Duodenal mucosa (tissue), 2 donors: Measurements from ENCODE around the gene SPAAR.

Source experiments
- H3K27ac ChIP-seq: one replicate; pipeline ENCODE4 v1.7.0; 2013; ENCODE audit warnings: low read depth, low read length
- H3K27me3 ChIP-seq, 2 donors: one replicate each; pipeline ENCODE4 v1.7.0; 2013; ENCODE audit warnings: low read length in 2 of 2, control low read depth in 1 of 2; ENCODE audit not compliant: insufficient read depth in 2 of 2, control insufficient read depth in 1 of 2
- H3K36me3 ChIP-seq, 2 donors: one replicate each; pipeline ENCODE4 v1.7.0; 2013; ENCODE audit warnings: low read length in 2 of 2, control low read depth in 1 of 2; ENCODE audit not compliant: insufficient read depth in 2 of 2, control insufficient read depth in 1 of 2
- H3K4me1 ChIP-seq, 2 donors: one replicate each; pipeline ENCODE4 v1.7.0; 2013; ENCODE audit warnings: low read length in 2 of 2, control low read depth in 1 of 2; ENCODE audit not compliant: insufficient read depth in 2 of 2, control insufficient read depth in 1 of 2
- H3K4me3 ChIP-seq, 2 donors: one replicate each; pipeline ENCODE4 v1.7.0; 2013; ENCODE audit warnings: low read length in 2 of 2, low read depth in 1 of 2
- H3K9ac ChIP-seq, 2 donors: one replicate each; pipeline ENCODE4 v1.7.0; 2013; ENCODE audit warnings: low read length in 2 of 2, low read depth in 1 of 2
- H3K9me3 ChIP-seq, 2 donors: one replicate each; pipeline ENCODE4 v1.7.0; 2013; ENCODE audit warnings: low read length in 2 of 2, control low read depth in 1 of 2; ENCODE audit not compliant: control insufficient read depth in 1 of 2

Gene SPAAR

GRCh38 chr9:35944173-35944572, 34.9 kb downstream of the SPAAR start:
- Histone ChIP-seq H3K36me3 (no peaks in the 10 kb centered on the region), H3K27me3 (no peaks in the 10 kb centered on the region), H3K9me3 (no peaks in the 10 kb centered on the region), H3K4me3 (no peak overlapping the region), H3K4me1 (peaks cover 35 to 40% of the 10 kb centered on the region in 2 donors), H3K27ac (no peak overlapping the region), H3K9ac (no peak overlapping the region)

- Histone ChIP-seq H3K27ac (peak overlapping the region; percentile 28), H3K9me3 (no peaks in the 10 kb centered on the region), H3K36me3 (no peaks in the 10 kb centered on the region), H3K9ac (no peak overlapping the region), H3K4me1 (peaks cover 34 to 40% of the 10 kb centered on the region in 2 donors), H3K4me3 (no peak overlapping the region), H3K27me3 (no peaks in the 10 kb centered on the region)
Measured at GRCh38 chr9:35944841-35945240, 35.6 kb downstream of the SPAAR start.

GRCh38 chr9:35945341-35946018, 36.2 kb downstream of the SPAAR start:
- Histone ChIP-seq H3K4me1 (peaks cover 28 to 34% of the 10 kb centered on the region in 2 donors), H3K9me3 (no peaks in the 10 kb centered on the region), H3K4me3 (peak overlapping the region in 1 of 2 donors; percentile 8), H3K27me3 (no peaks in the 10 kb centered on the region), H3K27ac (peak overlapping the region; percentile 28), H3K36me3 (no peaks in the 10 kb centered on the region), H3K9ac (no peak overlapping the region)

- no peak overlapping the region for H3K27ac ChIP-seq
- no peak overlapping the region for H3K9ac ChIP-seq
- H3K9me3 ChIP-seq, result no peaks in the 10 kb centered on the region
- H3K4me1 ChIP-seq, result peaks cover 18 to 23% of the 10 kb centered on the region in 2 donors
- no peak overlapping the region for H3K4me3 ChIP-seq
- no peaks in the 10 kb centered on the region for H3K27me3 ChIP-seq
- H3K36me3 ChIP-seq, result no peaks in the 10 kb centered on the region
Measured at GRCh38 chr9:35948451-35948850, 39.2 kb downstream of the SPAAR start.

- no peaks in the 10 kb centered on the region for H3K27me3 ChIP-seq
- H3K4me1 ChIP-seq, result peaks cover 18 to 23% of the 10 kb centered on the region in 2 donors
- no peaks in the 10 kb centered on the region for H3K36me3 ChIP-seq
- no peak overlapping the region for H3K9ac ChIP-seq
- no peak overlapping the region for H3K27ac ChIP-seq
- H3K9me3 ChIP-seq, result no peaks in the 10 kb centered on the region
- H3K4me3 ChIP-seq, result no peak overlapping the region
Measured at GRCh38 chr9:35948901-35949318, 39.6 kb downstream of the SPAAR start.

GRCh38 chr9:35951736-35952135, 42.4 kb downstream of the SPAAR start:
- no peaks in the 10 kb centered on the region for H3K9me3 ChIP-seq
- H3K4me3 ChIP-seq, result no peak overlapping the region
- H3K9ac ChIP-seq, result no peak overlapping the region
- H3K36me3 ChIP-seq, result no peaks in the 10 kb centered on the region
- H3K27me3 ChIP-seq, result no peaks in the 10 kb centered on the region
- H3K27ac ChIP-seq, result no peak overlapping the region
- H3K4me1 ChIP-seq, result peaks cover 7 to 8% of the 10 kb centered on the region in 2 donors

GRCh38 chr9:35952526-35953191, 43.4 kb downstream of the SPAAR start:
- Histone ChIP-seq H3K9ac (no peak overlapping the region), H3K36me3 (no peaks in the 10 kb centered on the region), H3K9me3 (no peaks in the 10 kb centered on the region), H3K27ac (no peak overlapping the region), H3K4me3 (no peak overlapping the region), H3K27me3 (no peaks in the 10 kb centered on the region), H3K4me1 (peaks cover 7 to 8% of the 10 kb centered on the region in 2 donors)

- no peak overlapping the region for H3K4me3 ChIP-seq
- H3K27ac ChIP-seq, result no peak overlapping the region
- no peaks in the 10 kb centered on the region for H3K27me3 ChIP-seq
- no peaks in the 10 kb centered on the region for H3K9me3 ChIP-seq
- no peaks in the 10 kb centered on the region for H3K36me3 ChIP-seq
- no peak overlapping the region for H3K9ac ChIP-seq
- peaks cover under 1 to 4% of the 10 kb centered on the region in 2 donors for H3K4me1 ChIP-seq
Measured at GRCh38 chr9:35954942-35955546, 45.8 kb downstream of the SPAAR start.

- Histone ChIP-seq H3K36me3 (no peaks in the 10 kb centered on the region), H3K27me3 (no peaks in the 10 kb centered on the region), H3K27ac (no peak overlapping the region), H3K4me1 (peaks cover 8 to 11% of the 10 kb centered on the region in 2 donors), H3K4me3 (no peak overlapping the region), H3K9ac (no peak overlapping the region), H3K9me3 (no peaks in the 10 kb centered on the region)
Measured at GRCh38 chr9:35956651-35957050, 47.4 kb downstream of the SPAAR start.

GRCh38 chr9:35958104-35958837, 49.0 kb downstream of the SPAAR start, which contains the start of gene OR2S2:
Gene OR2S2, minus strand, starts transcription at chr9:35958154. Its CDS starts 56 bp downstream, at chr9:35958098.
- Histone ChIP-seq H3K27ac (no peak within 1 kb of the TSS), H3K4me1 (peaks cover 8 to 11% of the 10 kb centered on the region in 2 donors), H3K36me3 (no peaks in the 10 kb centered on the region), H3K27me3 (no peaks in the 10 kb centered on the region), H3K4me3 (no peak within 1 kb of the TSS), H3K9ac (no peak within 1 kb of the TSS), H3K9me3 (no peaks in the 10 kb centered on the region)
